NCI-H146 treated with DMSO at 0.1 percent for 48 hours (cell line): ENCODE results near the gene ARHGEF17.

Source experiments
- DNase-seq: peaks from one replicate; lab custom pipeline; 2025; ENCODE audit not compliant: unreplicated experiment; lab: John Stamatoyannopoulos, UW

ARHGEF17 gene

DNA sequence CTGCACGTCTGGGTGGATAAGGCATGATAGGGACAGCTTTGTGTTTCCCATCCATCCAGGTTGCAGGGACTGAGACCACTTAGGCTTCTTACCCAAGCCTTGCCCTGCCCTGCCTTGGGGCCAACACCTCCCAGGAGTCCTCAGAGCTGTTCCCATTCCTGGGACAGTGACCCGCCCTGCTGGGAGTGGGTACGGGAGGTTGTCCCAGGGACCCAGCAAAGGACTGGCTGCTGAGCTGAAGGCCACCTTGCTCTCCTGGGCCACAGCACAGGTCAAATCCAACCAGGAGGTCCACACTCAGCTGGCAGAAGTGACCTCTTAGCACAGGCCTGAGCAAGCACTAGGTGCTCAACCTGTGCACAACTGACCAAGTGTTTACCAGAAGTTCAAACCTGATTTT is 16.9 kb upstream of the ARHGEF17 start:
- DNase-seq: no peak

DNA sequence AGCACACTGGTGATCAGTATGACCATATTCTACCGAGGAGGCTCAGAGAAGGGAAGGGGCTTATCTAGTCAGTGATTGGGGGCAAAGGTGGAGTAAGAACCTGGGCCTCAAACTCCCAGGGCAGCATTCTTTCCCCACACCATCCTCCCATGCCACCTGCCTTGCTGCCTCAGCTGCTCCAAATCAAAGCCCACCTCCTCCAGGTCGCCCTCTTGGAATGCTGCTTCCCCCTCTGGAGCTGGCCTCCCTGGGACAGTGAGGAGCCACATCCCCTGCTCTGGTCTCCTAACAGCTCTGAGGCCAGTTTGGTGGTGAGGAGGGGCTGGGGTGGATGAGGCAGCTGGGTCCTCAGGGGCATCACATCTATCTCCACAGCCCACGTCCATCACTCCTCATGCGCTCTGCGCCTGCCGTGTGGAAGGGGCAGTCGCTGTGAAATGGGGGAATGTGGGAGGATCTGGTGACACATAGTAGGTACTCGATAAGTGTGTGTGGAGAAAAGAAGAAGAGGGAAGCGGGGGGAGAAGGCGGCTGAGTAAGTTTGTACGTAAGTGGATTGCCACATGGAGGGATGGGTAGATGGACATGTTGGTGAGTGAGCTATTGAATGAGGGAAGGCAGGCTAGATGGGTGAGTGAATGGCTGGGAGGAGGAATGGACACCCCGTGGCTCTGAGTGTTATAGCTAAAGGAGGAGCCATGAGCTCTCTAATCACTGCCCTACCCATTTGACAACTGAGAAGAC is 16.1 kb upstream of the ARHGEF17 start:
- DNase-seq: no peak

DNA sequence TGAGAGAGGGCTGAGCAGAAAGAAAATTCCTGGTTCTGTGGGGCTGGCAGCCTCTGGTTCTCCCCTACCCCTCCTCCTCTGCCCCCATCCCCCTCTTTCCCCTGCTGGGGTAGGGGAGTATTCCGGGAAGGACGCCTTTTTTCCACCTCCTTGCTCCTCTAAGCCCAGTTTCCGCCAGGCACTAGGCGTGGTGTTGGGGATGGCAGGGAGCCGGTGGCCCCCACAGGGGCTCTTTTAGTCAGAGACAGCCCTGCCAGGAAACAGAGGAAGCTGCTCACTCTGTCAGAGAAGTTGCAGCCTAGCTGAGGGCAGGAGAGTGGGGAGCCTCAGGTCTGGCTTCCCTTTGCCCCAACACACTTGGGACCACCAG is 15.6 kb upstream of the ARHGEF17 start:
- no peak for DNase-seq

DNA sequence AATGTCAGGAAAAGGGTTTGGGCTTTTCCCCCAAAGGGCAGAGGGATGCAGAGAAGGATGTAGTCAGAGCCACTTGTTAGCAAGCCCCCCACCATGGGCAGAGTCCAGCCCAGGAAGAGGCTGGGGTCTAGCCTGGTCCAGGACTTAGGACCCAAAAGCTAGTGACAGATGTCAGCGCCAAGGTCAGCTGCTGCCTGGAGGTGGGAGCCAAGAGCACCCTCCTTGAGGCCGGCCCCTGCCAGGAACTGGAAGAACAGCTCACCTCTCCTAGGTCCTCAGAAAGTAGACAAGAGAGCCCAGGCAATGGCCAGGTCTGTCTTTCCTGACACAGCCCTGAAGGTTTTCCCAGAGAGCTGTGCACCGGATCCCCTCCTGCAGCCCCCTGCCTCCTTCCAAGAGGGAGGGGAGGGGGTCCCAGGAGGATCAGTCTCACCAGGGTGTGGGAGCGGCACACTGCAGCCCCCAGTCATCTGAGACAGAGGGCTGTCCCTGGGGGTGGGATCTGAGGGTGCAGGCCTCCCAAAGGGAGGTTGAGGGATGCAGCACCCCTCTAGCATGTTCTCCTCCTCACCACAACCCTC is 14.6 kb upstream of the ARHGEF17 start:
- no peak for DNase-seq

DNA sequence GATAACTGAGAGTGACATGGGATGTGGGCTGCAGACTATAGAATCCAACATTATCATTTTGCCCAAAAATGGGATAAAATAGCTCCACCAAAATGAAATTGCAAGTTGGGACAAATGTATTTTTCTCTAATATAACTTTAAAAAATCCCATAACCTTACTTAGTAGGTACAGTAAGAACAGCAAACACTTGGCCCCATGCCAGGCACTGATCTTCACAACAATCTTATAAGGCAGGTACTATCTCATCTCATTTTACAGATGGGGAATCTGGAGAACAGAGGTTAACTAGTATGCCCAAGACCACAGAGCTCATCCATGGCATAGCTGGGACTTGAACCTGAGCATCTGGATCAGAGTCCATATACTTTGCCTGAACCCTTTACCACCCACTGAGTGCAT is 13.5 kb upstream of the ARHGEF17 start:
- DNase-seq: no peak

DNA sequence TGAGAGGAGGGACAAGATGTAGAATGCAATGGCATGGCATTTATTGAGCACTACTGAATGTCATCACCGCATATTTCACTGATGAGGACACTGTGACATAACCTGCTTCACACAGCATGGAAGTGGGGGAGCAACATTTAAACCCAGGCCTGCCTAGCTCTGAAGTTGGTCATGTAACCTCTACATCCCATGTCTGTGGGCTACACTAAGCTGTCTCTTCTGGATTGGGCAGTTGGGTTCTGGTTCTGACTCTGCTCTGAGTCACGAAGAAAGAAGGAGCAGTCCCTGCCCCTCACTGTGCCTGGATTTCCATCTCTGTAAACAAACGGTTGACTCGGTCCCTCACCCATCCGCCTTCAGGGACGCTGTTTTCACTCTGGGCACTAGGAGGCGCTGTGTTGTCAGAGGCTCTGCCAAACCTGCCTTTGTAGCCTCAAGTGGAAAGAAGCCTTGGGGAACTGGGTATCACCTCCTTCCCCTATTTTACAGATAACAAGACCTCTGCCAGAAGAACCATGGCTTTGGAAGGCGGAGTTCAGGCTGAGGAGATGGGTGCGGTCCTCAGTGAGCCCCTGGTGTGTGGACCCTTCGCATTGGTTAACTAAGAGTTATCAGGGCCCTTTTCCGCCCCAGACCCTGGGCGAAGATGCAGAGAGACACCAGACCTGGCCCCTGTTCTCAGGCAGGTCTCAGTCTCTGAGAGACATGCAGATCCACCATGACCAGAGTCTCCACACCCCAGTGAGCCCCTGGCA is 12.7 kb upstream of the ARHGEF17 start:
- DNase-seq: peak; percentile 38

DNA sequence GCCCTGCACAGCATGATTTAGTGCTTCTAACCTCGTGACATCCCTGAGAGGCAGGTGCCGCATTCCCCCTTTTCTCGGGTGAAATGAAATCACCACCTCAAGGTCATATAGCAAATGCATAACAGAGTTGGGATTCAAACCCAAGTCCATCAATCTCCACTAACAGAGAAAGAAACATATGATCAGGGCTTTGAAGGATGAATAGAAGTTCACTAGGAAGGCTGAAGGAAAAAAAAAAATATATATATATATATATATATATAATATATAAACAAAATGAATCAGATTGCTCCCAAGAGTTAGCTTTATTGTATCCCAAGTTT is 12.1 kb upstream of the ARHGEF17 start:
- no peak for DNase-seq

DNA sequence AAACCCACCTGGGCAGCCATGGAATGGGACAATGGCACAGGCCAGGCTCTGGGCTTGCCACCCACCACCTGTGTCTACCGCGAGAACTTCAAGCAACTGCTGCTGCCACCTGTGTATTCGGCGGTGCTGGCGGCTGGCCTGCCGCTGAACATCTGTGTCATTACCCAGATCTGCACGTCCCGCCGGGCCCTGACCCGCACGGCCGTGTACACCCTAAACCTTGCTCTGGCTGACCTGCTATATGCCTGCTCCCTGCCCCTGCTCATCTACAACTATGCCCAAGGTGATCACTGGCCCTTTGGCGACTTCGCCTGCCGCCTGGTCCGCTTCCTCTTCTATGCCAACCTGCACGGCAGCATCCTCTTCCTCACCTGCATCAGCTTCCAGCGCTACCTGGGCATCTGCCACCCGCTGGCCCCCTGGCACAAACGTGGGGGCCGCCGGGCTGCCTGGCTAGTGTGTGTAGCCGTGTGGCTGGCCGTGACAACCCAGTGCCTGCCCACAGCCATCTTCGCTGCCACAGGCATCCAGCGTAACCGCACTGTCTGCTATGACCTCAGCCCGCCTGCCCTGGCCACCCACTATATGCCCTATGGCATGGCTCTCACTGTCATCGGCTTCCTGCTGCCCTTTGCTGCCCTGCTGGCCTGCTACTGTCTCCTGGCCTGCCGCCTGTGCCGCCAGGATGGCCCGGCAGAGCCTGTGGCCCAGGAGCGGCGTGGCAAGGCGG is 11.4 kb upstream of the ARHGEF17 start:
- DNase-seq: no peak

DNA sequence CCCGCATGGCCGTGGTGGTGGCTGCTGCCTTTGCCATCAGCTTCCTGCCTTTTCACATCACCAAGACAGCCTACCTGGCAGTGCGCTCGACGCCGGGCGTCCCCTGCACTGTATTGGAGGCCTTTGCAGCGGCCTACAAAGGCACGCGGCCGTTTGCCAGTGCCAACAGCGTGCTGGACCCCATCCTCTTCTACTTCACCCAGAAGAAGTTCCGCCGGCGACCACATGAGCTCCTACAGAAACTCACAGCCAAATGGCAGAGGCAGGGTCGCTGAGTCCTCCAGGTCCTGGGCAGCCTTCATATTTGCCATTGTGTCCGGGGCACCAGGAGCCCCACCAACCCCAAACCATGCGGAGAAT is 10.9 kb upstream of the ARHGEF17 start:
- no peak for DNase-seq

DNA sequence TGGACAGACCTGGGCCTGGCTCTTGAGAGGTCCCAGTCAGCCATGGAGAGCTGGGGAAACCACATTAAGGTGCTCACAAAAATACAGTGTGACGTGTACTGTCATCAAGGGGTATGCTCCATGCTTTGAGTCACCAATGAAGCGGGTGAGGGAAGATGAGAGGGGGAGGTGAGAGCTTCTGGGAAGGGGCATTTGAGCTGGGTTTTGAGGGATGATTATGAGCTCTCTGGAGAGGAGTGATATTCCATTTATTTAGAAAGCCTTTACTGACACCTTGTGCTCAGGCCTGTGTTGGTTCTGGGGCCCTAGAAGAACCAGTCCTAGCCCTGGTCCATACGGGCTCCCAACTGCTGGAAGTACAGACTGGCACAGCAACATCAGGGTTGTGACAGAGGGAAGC is 10.4 kb upstream of the ARHGEF17 start:
- DNase-seq: no peak

DNA sequence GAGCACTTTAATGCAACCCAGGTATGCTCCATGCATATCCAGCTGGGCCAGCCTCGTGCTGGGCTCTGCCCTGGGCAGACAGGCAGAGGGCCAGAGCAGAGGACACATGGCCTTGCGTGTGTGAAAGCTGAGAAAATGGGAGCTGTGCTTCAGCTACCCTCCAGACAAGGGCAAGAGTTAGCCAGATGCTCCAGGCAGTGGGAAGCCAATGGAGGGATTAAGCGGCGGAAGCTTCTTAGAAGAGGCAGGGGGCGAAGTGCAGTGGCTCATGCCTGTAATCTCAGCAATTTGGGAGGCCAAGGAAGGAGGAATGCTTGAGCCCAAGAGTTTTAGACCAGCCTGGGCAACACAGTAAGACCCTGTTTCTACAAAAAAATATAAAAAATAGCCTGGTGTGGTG is 9.8 kb upstream of the ARHGEF17 start:
- no peak for DNase-seq

DNA sequence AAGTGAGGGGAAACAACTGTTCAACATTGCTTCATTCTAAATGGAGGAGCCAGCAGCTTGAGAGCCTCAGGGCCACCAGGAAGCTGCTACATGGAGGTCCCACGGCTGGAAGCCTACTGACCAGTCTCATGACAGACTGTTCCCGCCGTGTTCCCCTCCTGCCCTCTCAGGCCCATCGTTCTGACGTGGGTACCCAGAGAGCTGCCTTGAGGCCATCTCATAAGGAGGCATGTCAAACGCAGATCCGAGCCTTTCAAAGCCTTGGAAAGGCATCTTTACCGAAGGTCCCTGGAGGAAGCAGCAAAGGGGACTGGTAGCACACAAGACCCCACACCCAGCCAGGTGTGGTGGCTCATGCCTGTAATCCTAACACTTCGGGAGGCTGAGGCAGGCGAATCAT is 8.3 kb upstream of the ARHGEF17 start:
- no peak for DNase-seq

DNA sequence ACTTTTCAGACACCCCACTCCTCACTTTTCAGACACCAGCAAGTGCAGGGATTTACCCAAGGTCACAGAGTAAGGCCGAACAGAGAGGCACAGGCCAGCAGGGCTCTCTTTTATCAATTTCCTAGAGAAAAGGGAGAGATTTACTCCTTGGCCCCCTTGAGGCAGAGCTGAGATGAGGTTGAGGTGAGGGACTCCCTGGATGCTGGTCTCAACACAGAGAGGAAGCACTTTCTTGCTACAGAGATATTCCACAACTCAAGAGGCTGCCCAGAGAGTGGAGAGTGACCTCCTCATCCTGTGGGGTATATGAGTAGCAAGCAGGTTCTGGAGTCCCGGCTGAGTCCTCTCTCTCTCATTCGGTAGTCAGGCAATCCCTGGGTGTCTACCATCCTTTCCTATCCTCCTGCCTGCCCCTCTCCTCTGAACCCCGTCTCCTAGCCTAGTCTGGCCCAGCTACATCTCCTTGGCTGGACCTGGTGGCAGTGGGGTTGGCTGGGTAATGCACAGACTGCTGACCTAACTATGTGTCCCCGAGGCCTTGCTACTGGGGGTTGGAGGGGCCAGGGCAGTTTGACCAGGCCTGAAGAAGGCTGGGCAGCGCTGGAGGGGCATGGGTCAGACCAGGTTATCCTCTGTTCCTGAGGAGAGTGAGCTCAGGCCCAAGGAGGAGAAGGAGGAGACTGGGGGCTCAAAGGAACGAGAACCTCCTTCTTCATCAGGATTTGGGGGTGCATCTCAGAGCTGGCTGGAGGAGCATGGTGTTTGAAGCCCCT is 1.8 kb upstream of the ARHGEF17 start:
- DNase-seq: no peak

DNA sequence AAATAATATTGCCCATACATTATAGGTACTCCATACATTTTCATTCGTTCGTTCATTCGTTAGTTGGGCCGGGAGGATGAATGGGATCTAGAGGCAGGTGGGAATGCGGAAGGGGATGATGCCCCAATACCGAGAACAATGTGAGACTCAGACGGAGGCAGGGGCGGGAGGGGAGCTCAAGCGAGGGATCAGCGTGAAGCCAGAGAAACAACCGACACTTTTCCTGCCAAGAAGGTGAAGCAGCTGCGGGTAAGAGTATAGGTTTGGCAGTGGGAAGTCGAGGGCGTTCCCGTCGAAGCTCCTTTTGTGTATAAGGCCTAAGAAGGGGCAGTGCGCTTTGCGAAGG is 1.1 kb upstream of the ARHGEF17 start:
- DNase-seq: peak; percentile 53

DNA sequence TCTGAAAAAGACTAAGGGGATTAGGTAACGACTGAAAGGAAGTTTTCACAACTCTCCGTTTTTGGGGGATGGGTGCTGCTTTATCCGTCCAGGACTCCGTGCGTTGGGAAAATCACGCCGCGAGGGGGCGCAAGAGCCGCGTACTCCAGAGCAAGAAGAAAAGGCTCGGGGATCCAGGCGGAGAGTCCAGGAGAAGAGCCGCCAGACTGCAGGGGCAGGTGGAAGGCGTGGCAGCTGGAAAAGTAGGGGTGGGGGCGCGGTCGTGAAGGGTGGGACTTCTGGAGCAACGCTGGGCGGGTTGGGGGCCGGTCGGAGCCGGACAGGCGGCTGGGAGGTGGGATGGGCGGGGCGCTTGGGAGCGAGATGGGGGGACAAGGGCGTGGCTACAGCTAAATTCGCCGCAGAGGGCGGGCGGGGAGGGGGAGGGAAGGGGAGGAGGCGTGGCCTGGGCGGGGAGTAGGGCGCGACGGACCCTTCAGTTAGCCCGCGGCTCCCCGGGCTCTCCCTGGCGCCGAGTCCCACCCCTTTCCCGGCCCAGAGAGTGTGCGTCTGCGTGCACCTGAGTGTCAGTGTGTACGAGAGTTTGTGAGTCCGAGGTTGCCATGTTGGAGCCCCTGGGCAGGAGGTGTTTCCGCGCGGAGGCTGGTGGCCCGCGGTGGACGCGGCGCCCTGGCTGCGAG is 613 bp upstream of the ARHGEF17 start:
- peak; percentile 92 for DNase-seq

DNA sequence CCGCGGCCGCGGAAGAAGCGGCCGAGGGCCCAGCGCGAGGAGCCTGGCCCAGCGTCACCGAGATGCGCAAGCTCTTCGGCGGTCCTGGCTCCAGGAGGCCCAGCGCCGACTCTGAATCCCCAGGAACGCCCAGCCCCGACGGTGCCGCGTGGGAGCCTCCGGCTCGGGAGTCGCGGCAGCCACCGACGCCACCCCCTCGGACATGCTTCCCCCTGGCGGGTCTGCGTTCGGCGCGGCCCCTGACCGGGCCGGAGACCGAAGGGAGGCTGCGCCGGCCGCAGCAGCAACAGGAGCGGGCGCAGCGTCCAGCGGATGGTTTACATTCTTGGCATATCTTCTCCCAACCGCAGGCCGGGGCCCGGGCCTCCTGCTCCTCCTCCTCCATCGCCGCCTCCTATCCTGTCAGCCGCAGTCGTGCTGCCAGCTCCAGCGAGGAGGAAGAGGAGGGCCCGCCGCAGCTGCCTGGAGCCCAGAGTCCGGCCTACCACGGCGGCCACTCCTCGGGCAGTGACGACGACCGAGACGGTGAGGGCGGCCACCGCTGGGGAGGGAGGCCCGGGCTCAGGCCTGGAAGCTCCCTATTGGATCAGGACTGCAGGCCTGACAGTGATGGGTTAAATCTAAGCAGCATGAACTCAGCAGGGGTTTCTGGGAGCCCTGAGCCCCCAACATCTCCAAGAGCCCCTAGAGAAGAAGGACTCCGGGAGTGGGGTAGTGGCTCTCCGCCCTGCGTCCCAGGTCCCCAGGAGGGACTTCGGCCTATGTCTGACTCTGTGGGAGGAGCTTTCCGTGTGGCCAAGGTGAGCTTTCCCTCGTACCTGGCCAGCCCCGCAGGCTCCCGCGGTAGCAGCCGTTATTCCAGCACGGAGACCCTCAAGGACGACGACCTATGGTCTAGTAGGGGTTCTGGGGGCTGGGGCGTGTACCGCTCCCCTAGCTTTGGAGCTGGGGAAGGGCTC is 1.2 kb downstream of the ARHGEF17 start:
- no peak for DNase-seq

DNA sequence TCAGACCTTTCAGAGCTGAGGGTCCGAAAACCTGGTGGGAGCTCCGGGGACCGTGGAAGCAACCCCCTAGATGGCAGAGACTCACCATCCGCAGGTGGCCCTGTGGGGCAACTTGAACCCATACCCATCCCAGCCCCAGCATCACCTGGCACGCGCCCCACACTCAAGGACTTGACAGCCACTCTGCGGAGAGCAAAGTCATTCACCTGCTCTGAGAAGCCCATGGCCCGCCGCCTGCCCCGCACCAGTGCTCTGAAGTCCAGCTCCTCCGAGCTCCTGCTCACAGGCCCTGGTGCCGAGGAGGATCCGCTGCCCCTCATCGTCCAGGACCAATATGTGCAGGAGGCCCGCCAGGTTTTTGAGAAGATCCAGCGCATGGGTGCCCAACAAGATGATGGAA is 2.0 kb downstream of the ARHGEF17 start:
- DNase-seq: no peak

DNA sequence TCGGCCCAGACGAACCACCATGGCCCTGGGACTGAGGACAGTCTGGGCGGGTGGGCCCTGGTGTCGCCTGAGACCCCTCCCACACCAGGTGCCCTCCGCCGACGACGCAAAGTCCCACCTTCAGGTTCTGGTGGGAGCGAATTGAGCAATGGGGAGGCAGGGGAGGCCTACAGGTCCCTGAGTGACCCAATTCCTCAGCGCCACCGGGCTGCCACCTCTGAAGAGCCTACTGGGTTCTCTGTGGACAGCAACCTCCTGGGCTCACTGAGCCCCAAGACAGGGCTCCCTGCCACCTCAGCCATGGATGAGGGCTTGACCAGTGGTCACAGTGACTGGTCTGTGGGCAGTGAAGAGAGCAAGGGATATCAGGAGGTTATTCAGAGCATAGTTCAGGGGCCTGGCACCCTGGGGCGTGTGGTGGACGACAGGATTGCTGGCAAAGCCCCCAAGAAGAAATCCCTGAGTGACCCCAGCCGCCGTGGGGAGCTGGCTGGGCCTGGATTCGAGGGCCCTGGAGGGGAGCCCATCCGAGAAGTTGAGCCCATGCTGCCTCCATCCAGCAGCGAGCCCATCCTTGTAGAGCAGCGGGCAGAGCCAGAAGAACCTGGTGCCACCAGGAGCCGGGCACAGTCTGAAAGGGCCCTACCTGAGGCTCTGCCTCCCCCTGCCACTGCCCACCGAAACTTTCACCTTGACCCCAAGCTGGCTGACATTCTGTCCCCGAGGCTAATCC is 2.8 kb downstream of the ARHGEF17 start:
- no peak for DNase-seq

DNA sequence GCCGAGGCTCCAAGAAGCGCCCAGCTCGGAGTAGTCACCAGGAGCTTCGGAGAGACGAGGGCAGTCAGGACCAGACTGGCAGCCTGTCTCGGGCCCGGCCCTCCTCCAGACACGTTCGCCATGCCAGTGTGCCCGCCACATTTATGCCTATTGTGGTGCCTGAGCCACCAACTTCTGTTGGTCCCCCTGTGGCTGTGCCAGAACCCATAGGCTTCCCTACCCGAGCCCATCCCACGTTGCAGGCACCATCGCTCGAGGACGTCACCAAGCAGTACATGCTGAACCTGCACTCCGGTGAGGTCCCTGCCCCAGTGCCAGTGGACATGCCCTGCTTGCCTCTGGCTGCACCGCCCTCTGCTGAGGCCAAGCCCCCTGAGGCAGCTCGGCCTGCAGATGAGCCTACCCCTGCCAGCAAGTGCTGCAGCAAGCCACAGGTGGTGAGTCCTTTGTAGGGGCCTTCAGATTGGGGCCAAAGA is 3.4 kb downstream of the ARHGEF17 start:
- DNase-seq: no peak
